K562 (cell line): Measurements from ENCODE around the gene SPAG9. TPM values are rescaled to one million over a fixed set of nuclear protein-coding genes. Genes with fewer than 3 reads are reported as not detected.

Source experiments
- CHD7 ChIP-seq: fragments of 200-600 bp; sonication (generic); IDR thresholded peaks from one replicate; pipeline ENCODE4 v1.6.1; 2012; ENCODE audit warnings: mild to moderate bottlenecking, low read depth, low read length, inconsistent platforms
- REST ChIP-seq, 2 experiments: fragments of 450-650 bp; formaldehyde crosslinking in 1 of 2; IDR thresholded peaks; 2 replicates each; pipeline versions ENCODE4 v1.4.0 to v1.6.1; 2014 to 2020; ENCODE audit warnings: mild to moderate bottlenecking in 2 of 2, borderline replicate concordance in 1 of 2, low read depth in 1 of 2
- polyA plus RNA-seq, 8 experiments: library from polyadenylated mRNA; depleted of rRNA in 4 of 8; stranded (reverse) in 5 of 8; unstranded in 3 of 8; fragments of >200 nt; fragmentation: Nextera tagmentation in 2 of 8; fragmentation: Illumina TruSeq in 1 of 8; extraction: Ambion mirVana in 2 of 8; extraction: Trizol in 1 of 8; gene quantifications; 2 replicates each; pipeline versions ENCODE4 v1.2.1 to v1.2.3, GENCODE V29; 2011 to 2014; ENCODE audit warnings: inconsistent platforms in 1 of 8, missing spikeins in 1 of 8
- total RNA-seq, 7 experiments: library from RNA; depleted of rRNA in 6 of 7; stranded (reverse); fragments of >200 nt in 6 of 7; fragmentation: Illumina TruSeq in 2 of 7; extraction: Trizol in 2 of 7; gene quantifications; 2 replicates each; pipeline versions ENCODE4 v1.2.1 to v1.2.3, GENCODE V29; 2011 to 2021; ENCODE audit warnings: low replicate concordance in 1 of 7

Gene SPAG9
- total and polyA plus RNA-seq, 9 of the 15 experiments (the other 6 are each of a cell fraction or from before 2014, with no cell fraction given) = 12.2 to 99.2 (median 58.2) TPM

- TF ChIP-seq CHD7 (no peak), REST (IDR thresholded peaks at IDR 0.05; ENCODE audit: borderline replicate concordance) (no peak), REST (CRISPR knock-in tag; IDR thresholded peaks at IDR 0.05; ENCODE audit: low read depth) (no peak)
Measured at GRCh38 chr17:51166987-51167931, 46.6 kb upstream of the SPAG9 start (continued).
